Common myeloid progenitor, CD34-positive (primary cell): ENCODE results near the gene ZNF416.

Experiments
- CTCF ChIA-PET: fragments of 350-600 bp; sonication (Branson Sonifier 250); formaldehyde crosslinking; loops from one replicate; lab custom pipeline; 2021; ENCODE audit warnings: antibody characterized with exemption; lab: Charles Lee
- POLR2A ChIA-PET: fragments of 350-600 bp; sonication (Branson Sonifier 250); formaldehyde crosslinking; loops from one replicate; lab custom pipeline; 2021; ENCODE audit warnings: antibody characterized with exemption; lab: Charles Lee
- DNase-seq, 3 donors: peaks; one replicate each; pipeline versions ENCODE4 v3.0.0 to v3.0.0-alpha.2; 2013
- H3K27ac ChIP-seq, 2 experiments: 1 replicate in 1 of 2; 2 replicates in 1 of 2; pipeline ENCODE4 v1.7.0; 2013; ENCODE audit warnings: inconsistent platforms in 2 of 2, low read length in 2 of 2, mild to moderate bottlenecking in 2 of 2, low read depth in 1 of 2, moderate library complexity in 1 of 2; ENCODE audit not compliant: severe bottlenecking in 2 of 2, insufficient read depth in 1 of 2, poor library complexity in 1 of 2
- H3K27me3 ChIP-seq, 5 experiments: replicated peaks in 2 of 5; 1 replicate in 3 of 5; 2 replicates in 2 of 5; pipeline versions ENCODE4 v1.6.1 to v1.7.0; 2013; ENCODE audit warnings: low read length in 4 of 5, mild to moderate bottlenecking in 2 of 5, moderate library complexity in 2 of 5, inconsistent platforms in 1 of 5; ENCODE audit not compliant: insufficient read depth in 5 of 5, control insufficient read depth in 4 of 5
- H3K36me3 ChIP-seq, 4 experiments: 1 replicate in 2 of 4; 2 replicates in 2 of 4; pipeline versions ENCODE4 v1.6.1 to v1.7.0; 2013; ENCODE audit warnings: low read length in 3 of 4, control low read depth in 1 of 4, mild to moderate bottlenecking in 1 of 4; ENCODE audit not compliant: control insufficient read depth in 4 of 4, insufficient read depth in 4 of 4
- H3K4me1 ChIP-seq, 4 experiments: 1 replicate in 3 of 4; 2 replicates in 1 of 4; pipeline versions ENCODE4 v1.6.1 to v1.7.1; 2013; ENCODE audit warnings: low read length in 3 of 4, mild to moderate bottlenecking in 3 of 4, control low read depth in 1 of 4, inconsistent platforms in 1 of 4, moderate library complexity in 1 of 4; ENCODE audit not compliant: control insufficient read depth in 4 of 4, insufficient read depth in 4 of 4; ENCODE audit errors: control extremely low read depth in 1 of 4
- H3K4me3 ChIP-seq, 7 experiments: 1 replicate in 4 of 7; 2 replicates in 3 of 7; pipeline versions ENCODE4 v1.5.1 to v1.7.0; 2013; ENCODE audit warnings: mild to moderate bottlenecking in 7 of 7, low read length in 6 of 7, moderate library complexity in 6 of 7, inconsistent platforms in 2 of 7, low read depth in 2 of 7, control low read depth in 1 of 7; ENCODE audit not compliant: insufficient read depth in 4 of 7, control insufficient read depth in 1 of 7; ENCODE audit errors: extremely low read depth in 1 of 7
- H3K9me3 ChIP-seq, 5 experiments: 1 replicate in 4 of 5; 2 replicates in 1 of 5; pipeline versions ENCODE4 v1.6.1 to v1.7.1; 2013; ENCODE audit warnings: low read length in 4 of 5, mild to moderate bottlenecking in 2 of 5, inconsistent platforms in 1 of 5, low read depth in 1 of 5, moderate library complexity in 1 of 5; ENCODE audit not compliant: control insufficient read depth in 4 of 5, insufficient read depth in 2 of 5; ENCODE audit errors: control extremely low read depth in 1 of 5
- WGBS: methylation state at CpG from one replicate; pipeline ENCODE4 v1.1.5; 2013; ENCODE audit not compliant: insufficient coverage; 5-methylcytosine and 5-hydroxymethylcytosine counted together

Gene ZNF416

GRCh38 chr19:57576661-57577060, 2.0 kb downstream of the ZNF416 start:
- ChIA-PET CTCF (no interaction called here), POLR2A (no interaction called here)
- Histone ChIP-seq H3K36me3 (peaks cover 43 to 56% (median 53%) of the 10 kb centered on the region in 4 experiments), H3K9me3 (peaks cover 18 to 59% (median 53%) of the 10 kb centered on the region in 5 experiments), H3K4me1 (peaks cover 0 to 12% (median 8%) of the 10 kb centered on the region in 4 experiments), H3K27ac (no peak overlapping the region), H3K27me3 (no peaks in the 10 kb centered on the region), H3K4me3 (no peak overlapping the region)
- no peak for DNase-seq

- CTCF ChIA-PET = no interaction called here
- peaks cover 44 to 67% (median 60%) of the 10 kb centered on the region in 4 experiments for H3K36me3 ChIP-seq
- 100% methylated on average over 1 of the region's 3 CpGs for WGBS
Measured at GRCh38 chr19:57572415-57572947, 6.2 kb downstream of the ZNF416 start.

GRCh38 chr19:57570707-57571106, 8.0 kb downstream of the ZNF416 start:
- Histone ChIP-seq H3K4me3 (no peak overlapping the region), H3K27me3 (no peaks in the 10 kb centered on the region), H3K36me3 (peaks cover 37 to 53% (median 46%) of the 10 kb centered on the region in 4 experiments), H3K9me3 (peaks cover 22 to 95% (median 87%) of the 10 kb centered on the region in 5 experiments), H3K27ac (no peak overlapping the region), H3K4me1 (no peaks in the 10 kb centered on the region)
- CTCF ChIA-PET = no interaction called here
- DNase-seq = no peak
- POLR2A ChIA-PET = no interaction called here

More at GRCh38 chr19:57572415-57572947, 6.2 kb downstream of the ZNF416 start:
- no peak overlapping the region for H3K27ac ChIP-seq
- no peak overlapping the region for H3K4me3 ChIP-seq
- POLR2A ChIA-PET = no interaction called here
- no peaks in the 10 kb centered on the region for H3K4me1 ChIP-seq
- DNase-seq = no peak
- peaks cover 24 to 92% (median 82%) of the 10 kb centered on the region in 5 experiments for H3K9me3 ChIP-seq
- H3K27me3 ChIP-seq = no peaks in the 10 kb centered on the region

- peak; percentile 54 to 68 (median 63) for DNase-seq
- WGBS = 55% methylated on average over 4 of the region's 7 CpGs
- Histone ChIP-seq H3K4me1 (no peaks in the 10 kb centered on the region), H3K27me3 (no peaks in the 10 kb centered on the region), H3K4me3 (no peak overlapping the region), H3K9me3 (peaks cover 5 to 86% (median 71%) of the 10 kb centered on the region in 5 experiments), H3K27ac (no peak overlapping the region), H3K36me3 (peaks cover under 1 to 13% (median 6%) of the 10 kb centered on the region in 4 experiments)
- POLR2A ChIA-PET = no interaction called here
- CTCF ChIA-PET = no interaction called here
Measured at GRCh38 chr19:57566396-57567265, 12.1 kb downstream of the ZNF416 start.

- ChIA-PET POLR2A (no interaction called here), CTCF (no interaction called here)
- H3K27ac ChIP-seq = no peak overlapping the region
- no peaks in the 10 kb centered on the region for H3K27me3 ChIP-seq
- H3K9me3 ChIP-seq = peaks cover 5 to 64% (median 48%) of the 10 kb centered on the region in 5 experiments
- H3K36me3 ChIP-seq = no peaks in the 10 kb centered on the region
- 100% methylated on average over 1 of the region's 1 CpG for WGBS
- no peak overlapping the region for H3K4me3 ChIP-seq
- DNase-seq = no peak
- peaks cover 4 to 14% (median 10%) of the 10 kb centered on the region in 4 experiments for H3K4me1 ChIP-seq
Measured at GRCh38 chr19:57563547-57563946, 15.2 kb downstream of the ZNF416 start.

GRCh38 chr19:57560049-57560491, 18.6 kb downstream of the ZNF416 start:
- ChIA-PET CTCF (no interaction called here), POLR2A (interaction anchor here (0.6 kb wide), 1 partner anchor 1362 kb away, joined by 6 read pairs; no protein-coding TSS in a partner anchor)
- 41% methylated on average over 23 of the region's 23 CpGs for WGBS
- H3K36me3 ChIP-seq = peaks cover 11 to 22% (median 18%) of the 10 kb centered on the region in 4 experiments
- no peaks in the 10 kb centered on the region for H3K27me3 ChIP-seq
- H3K9me3 ChIP-seq = peaks cover 0 to 47% (median 35%) of the 10 kb centered on the region in 5 experiments
- DNase-seq = no peak
- no peak overlapping the region for H3K27ac ChIP-seq
- H3K4me1 ChIP-seq = peaks cover 4 to 22% (median 15%) of the 10 kb centered on the region in 4 experiments
- H3K4me3 ChIP-seq = peak overlapping the region; percentile 87 to 99 (median 92)
